Central memory CD8-positive, alpha-beta T cell (primary cell): ENCODE data around the gene ZNF649.
A peak's percentile ranks its signal among the peaks of the same experiment; 100 is the strongest.

ENCODE experiments used
- ATAC-seq: fragments of 150-1000 bp; cut with Tn5 transposase; replicated peaks from 2 replicates; pipeline ENCODE4 v1.10.0; 2022; ENCODE audit warnings: mild to moderate bottlenecking, moderate FRiP score, moderate number of reproducible peaks; ENCODE audit not compliant: poor library complexity, severe bottlenecking; ENCODE audit errors: extremely low read depth
- DNase-seq, 2 donors: peaks; one replicate each; pipeline ENCODE4 v3.0.0; 2021; ENCODE audit warnings: low spot score in 2 of 2
- H3K27ac Mint-ChIP-seq: one replicate; pipeline ENCODE4 v1.8.0; 2022; ENCODE audit warnings: low read depth, mild to moderate bottlenecking, moderate library complexity, mixed read lengths
- H3K27me3 Mint-ChIP-seq: one replicate; pipeline ENCODE4 v1.8.0; 2022; ENCODE audit warnings: mixed read lengths
- H3K36me3 Mint-ChIP-seq: one replicate; pipeline ENCODE4 v1.8.0; 2022; ENCODE audit warnings: mild to moderate bottlenecking, moderate library complexity, mixed read lengths; ENCODE audit not compliant: insufficient read depth
- H3K4me1 Mint-ChIP-seq: one replicate; pipeline ENCODE4 v1.8.0; 2022; ENCODE audit warnings: mixed read lengths
- H3K4me3 Mint-ChIP-seq: one replicate; pipeline ENCODE4 v1.8.0; 2022; ENCODE audit warnings: mild to moderate bottlenecking, moderate library complexity, mixed read lengths
- H3K9me3 Mint-ChIP-seq: one replicate; pipeline ENCODE4 v1.8.0; 2022; ENCODE audit warnings: mixed read lengths

Gene ZNF649

DNA sequence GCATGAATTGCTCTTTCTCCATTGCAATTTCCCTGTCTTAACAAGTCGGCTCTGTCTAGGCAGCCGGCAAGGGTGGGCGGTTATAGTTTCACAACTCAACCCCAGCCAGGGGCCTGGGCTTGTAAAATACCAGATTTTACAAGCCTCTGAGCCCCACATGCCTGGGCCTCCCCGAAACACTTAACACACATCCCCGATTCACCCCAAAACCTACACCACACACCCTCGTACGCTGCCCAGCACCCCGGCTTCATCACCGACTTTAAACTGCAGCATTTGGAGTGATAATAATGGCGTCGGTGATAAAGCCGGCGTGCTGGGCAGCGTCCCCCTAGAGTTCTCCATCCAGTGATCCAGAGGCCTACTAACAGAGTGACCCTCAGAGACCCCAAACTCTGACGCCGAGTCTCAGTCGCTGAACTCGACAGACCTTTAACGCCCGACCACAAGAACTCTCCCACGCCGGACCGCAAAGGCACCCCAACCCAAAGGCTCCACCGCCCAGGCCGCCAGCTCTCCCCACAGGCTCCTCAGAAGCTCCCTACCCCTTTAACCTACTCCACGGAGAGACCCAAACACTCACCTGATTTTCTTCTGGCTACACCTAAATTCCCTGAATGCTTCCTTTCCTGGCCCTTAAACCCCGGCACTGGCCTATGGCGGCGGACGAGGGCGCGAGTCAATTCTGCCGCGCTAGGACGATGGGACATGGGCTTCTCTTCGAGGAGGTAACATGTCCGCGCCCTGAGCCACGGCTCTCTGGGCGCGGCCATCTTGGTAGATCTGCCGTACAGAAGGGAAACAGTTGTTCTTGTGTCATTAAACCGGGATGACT is at the start of gene ZNF649:
Gene ZNF649, minus strand, starts transcription at position 687 of the 835 bp plus-strand sequence. CDS start 4,910 bp downstream, outside the sequence.
- Mint-ChIP-seq H3K36me3 (peaks cover 9% of the 10 kb centered on the region), H3K9me3 (peaks cover 20% of the 10 kb centered on the region), H3K27me3 (peaks cover 16% of the 10 kb centered on the region), H3K4me3 (peak within 1 kb of the TSS; percentile 97), H3K4me1 (peaks cover 27% of the 10 kb centered on the region), H3K27ac (peak within 1 kb of the TSS; percentile 98)
- peak; percentile 58 to 73 for DNase-seq
- peak; percentile 89 for ATAC-seq

DNA sequence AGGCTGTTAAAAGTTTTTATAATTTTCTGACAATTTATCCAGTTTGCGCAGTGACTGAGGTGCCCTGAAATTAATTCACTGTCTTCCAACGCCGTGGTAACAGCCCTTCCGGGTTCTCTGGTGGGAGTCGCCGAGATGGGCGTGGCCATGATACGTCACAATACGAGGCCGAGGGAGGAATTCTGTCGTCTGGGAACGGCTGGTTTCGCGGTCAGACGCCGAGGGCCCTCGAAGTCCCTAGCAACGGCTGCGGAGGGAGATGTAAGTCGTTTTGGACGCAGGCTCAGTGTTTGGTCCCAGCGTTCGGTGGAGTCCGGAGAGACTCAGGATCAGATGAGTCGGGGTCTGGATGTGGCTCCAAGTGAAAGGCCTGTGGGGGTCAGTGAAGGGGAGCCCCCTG is 44.2 kb upstream of the ZNF649 start:
- H3K9me3 Mint-ChIP-seq: peaks cover 37% of the 10 kb centered on the region
- no peak for ATAC-seq
- H3K4me3 Mint-ChIP-seq: no peak overlapping the region

DNA sequence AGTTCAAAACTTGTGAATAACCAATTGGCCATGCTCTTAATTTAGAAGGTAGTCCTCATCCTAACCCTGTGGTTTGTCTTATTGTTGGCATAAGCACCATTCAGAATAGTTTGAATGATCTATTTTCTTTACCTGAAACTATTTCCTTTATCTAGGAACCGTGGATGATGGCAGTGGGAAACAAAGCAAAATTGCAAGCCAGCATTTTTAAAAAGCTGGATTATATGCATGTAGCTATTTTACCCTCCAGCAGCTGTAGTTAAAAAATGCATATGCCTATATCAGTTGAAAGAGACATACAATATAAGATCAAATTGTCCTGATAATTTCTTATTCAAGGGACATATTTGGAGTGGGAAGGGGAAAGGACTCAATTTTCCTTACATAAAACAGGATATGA is 41.8 kb upstream of the ZNF649 start:
- Mint-ChIP-seq H3K27me3 (no peaks in the 10 kb centered on the region), H3K36me3 (peaks cover 32% of the 10 kb centered on the region), H3K27ac (no peak overlapping the region), H3K4me3 (no peak overlapping the region), H3K9me3 (peaks cover 44% of the 10 kb centered on the region), H3K4me1 (no peaks in the 10 kb centered on the region)
- DNase-seq (no peak), ATAC-seq (no peak)

More for the DNA sequence above, 44.2 kb upstream of the ZNF649 start:
- Mint-ChIP-seq H3K27ac (no peak overlapping the region), H3K36me3 (peaks cover 10% of the 10 kb centered on the region), H3K27me3 (no peaks in the 10 kb centered on the region), H3K4me1 (no peaks in the 10 kb centered on the region)
- DNase-seq: no peak

DNA sequence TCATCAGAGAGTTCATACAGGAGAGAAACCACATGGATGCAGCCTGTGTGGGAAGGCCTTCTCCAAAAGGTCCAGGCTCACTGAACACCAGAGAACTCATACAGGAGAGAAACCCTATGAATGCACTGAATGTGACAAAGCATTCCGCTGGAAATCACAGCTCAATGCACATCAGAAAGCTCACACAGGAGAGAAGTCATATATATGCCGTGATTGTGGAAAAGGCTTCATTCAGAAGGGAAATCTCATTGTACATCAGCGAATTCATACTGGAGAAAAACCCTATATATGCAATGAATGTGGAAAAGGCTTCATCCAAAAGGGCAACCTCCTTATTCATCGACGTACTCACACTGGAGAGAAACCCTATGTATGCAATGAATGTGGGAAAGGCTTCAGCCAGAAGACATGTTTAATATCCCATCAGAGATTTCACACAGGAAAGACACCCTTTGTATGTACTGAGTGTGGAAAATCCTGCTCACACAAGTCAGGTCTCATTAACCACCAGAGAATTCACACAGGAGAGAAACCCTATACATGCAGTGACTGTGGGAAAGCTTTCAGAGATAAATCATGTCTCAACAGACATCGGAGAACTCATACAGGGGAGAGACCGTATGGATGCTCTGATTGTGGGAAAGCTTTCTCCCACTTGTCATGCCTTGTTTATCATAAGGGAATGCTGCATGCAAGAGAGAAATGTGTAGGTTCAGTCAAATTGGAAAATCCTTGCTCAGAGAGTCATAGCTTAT is 40.2 kb upstream of the ZNF649 start:
- Mint-ChIP-seq H3K4me3 (no peak overlapping the region), H3K27me3 (no peaks in the 10 kb centered on the region)

DNA sequence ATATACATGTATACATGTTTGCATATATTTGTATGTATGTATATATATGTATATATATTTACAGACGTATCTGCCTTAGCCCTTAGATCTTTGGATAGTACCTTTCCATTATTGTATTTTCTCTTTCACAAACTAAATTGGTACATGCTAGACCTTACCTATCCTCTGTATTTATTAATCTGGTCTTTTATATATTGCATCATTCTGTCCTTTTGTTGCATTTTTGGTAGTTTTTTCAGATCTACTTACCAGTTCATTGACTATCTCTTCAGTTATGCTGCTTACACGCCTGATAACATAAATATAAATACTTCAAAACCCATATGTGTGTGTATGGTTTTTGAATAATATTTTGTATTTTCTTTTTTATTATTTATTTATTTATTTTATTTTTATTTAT is 34.1 kb upstream of the ZNF649 start:
- no peak for ATAC-seq
- Mint-ChIP-seq H3K27me3 (no peaks in the 10 kb centered on the region), H3K4me1 (no peaks in the 10 kb centered on the region), H3K27ac (no peak overlapping the region), H3K9me3 (peaks cover 38% of the 10 kb centered on the region), H3K4me3 (no peak overlapping the region), H3K36me3 (peaks cover 68% of the 10 kb centered on the region)
- no peak for DNase-seq

More for the DNA sequence above, 40.2 kb upstream of the ZNF649 start:
- H3K9me3 Mint-ChIP-seq: peaks cover 46% of the 10 kb centered on the region
- DNase-seq: no peak
- H3K27ac Mint-ChIP-seq: no peak overlapping the region
- peaks cover 48% of the 10 kb centered on the region for H3K36me3 Mint-ChIP-seq
- no peak for ATAC-seq
- H3K4me1 Mint-ChIP-seq: no peaks in the 10 kb centered on the region

DNA sequence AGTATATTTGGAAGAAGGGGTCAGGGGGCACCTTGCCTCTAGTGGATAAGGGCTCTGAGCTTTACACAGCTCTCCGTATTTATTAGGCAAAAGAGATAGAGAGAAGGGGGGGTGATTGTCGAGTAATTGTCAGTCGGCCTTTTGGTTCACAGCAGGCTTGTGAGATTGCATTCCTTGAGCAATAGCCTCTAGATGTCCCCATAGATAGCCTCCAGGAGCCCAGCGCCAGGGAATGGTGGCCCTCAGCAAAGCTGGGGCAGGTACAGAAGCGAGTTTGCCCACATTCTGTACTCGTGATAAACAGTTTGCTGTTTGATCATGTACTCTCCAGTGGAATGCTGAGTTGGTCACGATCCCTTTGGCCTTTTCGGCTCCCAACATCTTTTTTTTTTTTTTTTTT is 27.1 kb upstream of the ZNF649 start:
- no peaks in the 10 kb centered on the region for H3K27me3 Mint-ChIP-seq
- no peak overlapping the region for H3K27ac Mint-ChIP-seq
- peaks cover 23% of the 10 kb centered on the region for H3K4me1 Mint-ChIP-seq
- DNase-seq (no peak), ATAC-seq (no peak)
- H3K4me3 Mint-ChIP-seq: no peak overlapping the region
- H3K36me3 Mint-ChIP-seq: peaks cover 37% of the 10 kb centered on the region
- H3K9me3 Mint-ChIP-seq: peaks cover 28% of the 10 kb centered on the region

DNA sequence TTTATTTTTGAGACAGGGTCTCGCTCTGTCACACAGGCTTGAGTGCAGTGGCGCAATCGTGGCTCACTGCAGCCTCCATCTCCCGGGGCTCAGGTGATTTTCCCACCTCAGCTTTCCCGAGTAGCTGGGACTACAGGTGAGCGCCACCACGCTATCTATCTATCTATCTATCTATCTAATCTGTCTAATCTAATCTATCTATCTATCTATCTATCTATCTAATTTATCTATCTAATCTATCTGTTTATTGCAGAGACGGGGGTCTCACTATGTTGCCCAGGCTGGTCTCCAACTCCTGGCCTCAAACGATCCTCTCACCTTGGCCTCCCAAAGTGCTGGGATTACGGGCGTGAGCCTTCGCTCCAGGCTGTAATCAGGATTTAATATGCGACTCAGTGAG is 23.0 kb upstream of the ZNF649 start:
- ATAC-seq (no peak), DNase-seq (no peak)
- Mint-ChIP-seq H3K36me3 (peaks cover 20% of the 10 kb centered on the region), H3K9me3 (peaks cover 27% of the 10 kb centered on the region), H3K27ac (peak overlapping the region; percentile 91), H3K4me1 (peaks cover 30% of the 10 kb centered on the region), H3K27me3 (no peaks in the 10 kb centered on the region), H3K4me3 (peak overlapping the region; percentile 97)

DNA sequence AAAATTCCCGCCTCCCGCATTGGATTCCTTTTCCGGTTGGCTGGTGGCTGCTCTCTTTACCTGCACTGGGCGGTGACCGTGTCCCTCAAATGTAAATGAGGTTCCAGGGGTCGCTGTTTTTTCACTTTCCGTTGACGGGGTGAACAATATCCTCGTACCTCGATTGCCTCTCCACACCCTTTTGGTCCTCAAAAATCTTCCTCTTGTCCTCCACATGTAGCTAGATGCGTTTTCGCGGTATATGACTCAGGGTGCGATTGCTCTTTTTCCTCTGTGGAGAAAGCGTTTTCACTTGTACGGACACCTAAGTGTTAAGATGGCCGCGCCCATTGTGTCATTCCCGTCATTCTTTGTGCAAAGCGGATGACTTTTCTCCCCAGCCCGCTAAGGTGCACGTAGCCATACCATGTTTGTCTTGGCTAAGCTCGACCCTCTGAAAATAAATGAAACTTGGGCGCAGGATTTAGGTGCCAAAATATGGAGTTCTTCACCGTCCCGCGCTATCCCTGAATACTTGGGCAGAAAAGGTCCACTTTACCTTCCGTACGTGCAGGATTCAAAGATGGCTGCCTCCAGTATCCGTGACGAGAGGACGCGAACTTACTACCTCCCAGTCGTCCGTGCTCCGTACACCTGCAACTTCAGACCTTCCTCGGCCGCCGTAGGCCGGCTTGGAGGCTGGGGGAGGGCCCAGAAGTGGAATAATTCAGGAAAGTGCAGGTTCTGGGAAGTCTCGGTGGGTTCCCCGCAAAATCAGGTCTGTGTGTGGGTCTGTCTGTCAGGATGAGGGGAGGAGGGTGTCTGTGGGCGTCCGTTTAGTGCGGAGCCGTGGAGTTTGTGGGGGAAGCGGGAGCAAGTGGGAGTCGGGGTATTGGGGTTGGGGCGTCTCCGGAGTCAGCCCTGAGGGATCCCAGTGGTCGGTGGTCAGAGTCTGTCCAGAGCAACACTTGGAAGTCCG is 22.2 kb upstream of the ZNF649 start, which contains the start of gene ZNF613:
Gene ZNF613, plus strand, starts transcription at position 689 of the 958 bp plus-strand sequence. CDS start 8,749 bp downstream, outside the sequence.
- Mint-ChIP-seq H3K4me3 (peak within 1 kb of the TSS; percentile 97), H3K9me3 (peaks cover 26% of the 10 kb centered on the region), H3K4me1 (peaks cover 30% of the 10 kb centered on the region), H3K27me3 (no peaks in the 10 kb centered on the region), H3K36me3 (peaks cover 16% of the 10 kb centered on the region), H3K27ac (peak within 1 kb of the TSS; percentile 91)
- DNase-seq (peak; percentile 70 to 79), ATAC-seq (peak; percentile 78)

DNA sequence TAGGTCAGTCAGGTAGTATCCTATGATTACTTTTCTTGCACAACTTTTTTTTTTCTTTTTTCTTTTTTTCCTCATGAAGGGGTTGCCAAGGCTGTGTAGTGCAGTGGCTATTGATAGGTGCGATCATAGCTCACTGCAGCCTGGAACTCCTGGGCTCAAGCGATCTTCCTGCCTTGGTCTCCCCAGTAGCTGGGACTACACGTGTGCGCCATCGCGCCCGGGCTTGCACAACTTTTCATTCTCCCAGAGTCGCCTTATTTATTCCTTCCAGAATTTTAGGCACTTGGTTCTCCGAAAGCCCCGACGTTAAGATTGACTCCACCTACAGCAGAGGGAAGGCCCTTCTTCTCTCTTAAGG is 21.6 kb upstream of the ZNF649 start:
- peak overlapping the region; percentile 91 for H3K27ac Mint-ChIP-seq
- H3K27me3 Mint-ChIP-seq: no peaks in the 10 kb centered on the region
- no peak for DNase-seq
- peaks cover 25% of the 10 kb centered on the region for H3K4me1 Mint-ChIP-seq
- H3K4me3 Mint-ChIP-seq: peak overlapping the region; percentile 97
- H3K9me3 Mint-ChIP-seq: peaks cover 20% of the 10 kb centered on the region
- peaks cover 12% of the 10 kb centered on the region for H3K36me3 Mint-ChIP-seq
- ATAC-seq: no peak

DNA sequence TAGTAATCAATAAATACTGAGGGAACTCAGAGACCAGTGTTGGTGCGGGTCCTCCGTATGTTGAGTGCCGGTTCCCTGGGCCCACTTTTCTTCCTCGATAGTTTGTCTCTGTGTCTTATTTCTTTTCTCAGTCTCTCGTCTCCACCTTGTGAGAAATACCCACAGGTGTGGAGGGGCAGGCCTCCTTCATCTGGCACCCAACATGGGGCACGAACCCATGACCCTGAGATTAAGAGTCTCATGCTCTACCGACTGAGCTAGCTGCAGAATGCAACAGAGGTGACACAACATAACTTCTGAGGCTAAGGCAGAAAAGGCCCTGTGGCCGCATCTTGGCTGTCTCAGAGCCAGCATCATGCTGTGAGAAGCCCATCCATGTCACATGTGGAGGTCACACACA is 17.1 kb upstream of the ZNF649 start:
- Mint-ChIP-seq H3K4me3 (no peak overlapping the region), H3K27me3 (no peaks in the 10 kb centered on the region), H3K4me1 (peaks cover 7% of the 10 kb centered on the region), H3K9me3 (peaks cover 29% of the 10 kb centered on the region), H3K27ac (no peak overlapping the region), H3K36me3 (peaks cover 1% of the 10 kb centered on the region)
- no peak for ATAC-seq
- no peak for DNase-seq

DNA sequence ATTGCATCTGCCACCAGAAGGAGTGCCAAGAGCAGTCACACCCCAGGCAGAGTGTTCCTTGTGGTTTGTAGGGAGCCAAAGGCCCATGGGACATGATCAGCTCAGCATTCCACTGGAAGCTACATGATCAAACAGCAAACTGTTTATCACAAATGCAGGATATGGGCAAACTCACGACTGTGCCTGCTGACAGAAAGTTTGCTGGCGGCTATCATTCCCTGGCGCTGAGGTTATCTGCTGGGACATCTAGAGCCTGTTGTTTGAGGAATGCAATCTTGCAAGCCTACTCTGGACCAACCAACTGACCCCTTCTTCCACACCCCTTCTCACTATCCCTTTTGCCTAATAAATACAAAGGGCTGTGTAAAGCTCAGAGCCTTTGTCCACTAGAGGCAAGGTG is 14.8 kb upstream of the ZNF649 start:
- peaks cover 1% of the 10 kb centered on the region for H3K36me3 Mint-ChIP-seq
- H3K4me1 Mint-ChIP-seq: no peaks in the 10 kb centered on the region
- H3K27me3 Mint-ChIP-seq: no peaks in the 10 kb centered on the region
- ATAC-seq (no peak), DNase-seq (no peak)
- H3K4me3 Mint-ChIP-seq: no peak overlapping the region
- H3K9me3 Mint-ChIP-seq: peaks cover 31% of the 10 kb centered on the region
- no peak overlapping the region for H3K27ac Mint-ChIP-seq

DNA sequence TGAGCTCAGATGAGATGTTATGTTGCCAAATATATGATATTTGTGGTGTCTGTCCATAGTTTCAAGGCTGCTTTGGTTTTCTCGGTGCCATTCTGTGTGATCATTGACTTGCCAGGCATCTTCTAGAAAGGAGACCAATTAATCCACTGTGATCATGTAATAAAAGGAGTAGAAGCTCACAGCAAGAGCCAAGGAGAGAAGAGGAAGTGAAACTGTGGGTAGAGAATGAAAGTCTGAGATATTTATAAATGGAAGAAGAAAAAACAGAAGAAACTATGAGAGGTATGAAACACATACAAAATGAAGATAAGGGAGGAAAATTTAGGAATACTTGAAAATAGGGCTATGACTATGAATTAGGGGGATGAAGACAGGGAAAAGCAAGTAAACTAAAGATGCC is 11.3 kb upstream of the ZNF649 start:
- no peak for DNase-seq
- Mint-ChIP-seq H3K36me3 (no peaks in the 10 kb centered on the region), H3K4me1 (no peaks in the 10 kb centered on the region), H3K27ac (no peak overlapping the region), H3K4me3 (no peak overlapping the region), H3K27me3 (no peaks in the 10 kb centered on the region), H3K9me3 (peaks cover 40% of the 10 kb centered on the region)
- no peak for ATAC-seq
